ENCODE measurements around the gene FCSK. TPM values are rescaled to one million over a fixed set of nuclear protein-coding genes. Genes with fewer than 3 reads are reported as not detected.
A peak's percentile ranks its signal among the peaks of the same experiment; 100 is the strongest.

FCSK gene
- total and polyA plus RNA-seq, 10 of the 15 experiments (the other 5 are each of a cell fraction or from before 2014, with no cell fraction given), result 0.60 to 17.6 (median 7.4) TPM

GRCh38 chr16:70523076-70523742, 68.8 kb downstream of the FCSK start, which contains the start of gene COG4 (continued):
- peak; percentile 10; the same call in 1 of the 2 replicates for TF ChIP-seq ZBTB33 (IDR thresholded peaks at IDR 0.05)
- no peak for TF ChIP-seq EP300 (IDR thresholded peaks at IDR 0.05; ENCODE audit: borderline replicate concordance in 1 of 2, control insufficient read depth in 1 of 2, low read depth in 2 of 2, low read length in 2 of 2)
- TF ChIP-seq SIX5 (IDR thresholded peaks at IDR 0.05; ENCODE audit: low read depth, low read length, severe bottlenecking), result no peak
- peak; percentile 31; the same call in 1 of the 2 replicates for TF ChIP-seq CREB1 (IDR thresholded peaks at IDR 0.05; ENCODE audit: low read depth)
- TF ChIP-seq SPI1 (IDR thresholded peaks at IDR 0.05; ENCODE audit: borderline replicate concordance, insufficient read depth, low read depth, low read length), result 0 out of 2 replicates have a peak, but pooled peaks have one; percentile 9
- no peak for TF ChIP-seq WRNIP1 (IDR thresholded peaks at IDR 0.05; ENCODE audit: borderline replicate concordance, low read depth, low read length)
- TF ChIP-seq MTA2 (IDR thresholded peaks at IDR 0.05; ENCODE audit: low read depth), result no peak
- peak; percentile 93 for TF ChIP-seq POLR2A (IDR thresholded peaks at IDR 0.05; ENCODE audit: low read depth, low read length)
- peak; percentile 55 for TF ChIP-seq SIN3A (IDR thresholded peaks at IDR 0.05; ENCODE audit: low read depth, low read length)
- TF ChIP-seq REST (IDR thresholded peaks at IDR 0.05; ENCODE audit: low read depth, low read length), result no peak
- TF ChIP-seq EED (IDR thresholded peaks at IDR 0.05; ENCODE audit: low read depth), result 0 out of 2 replicates have a peak, but pooled peaks have one; percentile 27
- no peak for TF ChIP-seq IRF3 (IDR thresholded peaks at IDR 0.05)
- TF ChIP-seq STAT3 (IDR thresholded peaks at IDR 0.05; ENCODE audit: low read depth, low read length), result no peak
- no peak; the same call in 1 of the 2 replicates for TF ChIP-seq CBX5 (IDR thresholded peaks at IDR 0.05; ENCODE audit: low read depth)
- TF ChIP-seq RELB (IDR thresholded peaks at IDR 0.05; ENCODE audit: low read depth), result peak; percentile 98
- TF ChIP-seq ELK1 (IDR thresholded peaks at IDR 0.05; ENCODE audit: low read depth, low read length), result peak; percentile 95
- 0 out of 2 replicates have a peak, but pooled peaks have one; percentile 3 for TF ChIP-seq POLR2AphosphoS2 (IDR thresholded peaks at IDR 0.05; ENCODE audit: low read depth, low read length)
